HuH-7.5 (cell line): ENCODE measurements around the gene AFG1L.

Experiments
- DNase-seq: peaks from one replicate; pipeline ENCODE4 v3.0.0; 2011; ENCODE audit warnings: low spot score

AFG1L gene

DNA sequence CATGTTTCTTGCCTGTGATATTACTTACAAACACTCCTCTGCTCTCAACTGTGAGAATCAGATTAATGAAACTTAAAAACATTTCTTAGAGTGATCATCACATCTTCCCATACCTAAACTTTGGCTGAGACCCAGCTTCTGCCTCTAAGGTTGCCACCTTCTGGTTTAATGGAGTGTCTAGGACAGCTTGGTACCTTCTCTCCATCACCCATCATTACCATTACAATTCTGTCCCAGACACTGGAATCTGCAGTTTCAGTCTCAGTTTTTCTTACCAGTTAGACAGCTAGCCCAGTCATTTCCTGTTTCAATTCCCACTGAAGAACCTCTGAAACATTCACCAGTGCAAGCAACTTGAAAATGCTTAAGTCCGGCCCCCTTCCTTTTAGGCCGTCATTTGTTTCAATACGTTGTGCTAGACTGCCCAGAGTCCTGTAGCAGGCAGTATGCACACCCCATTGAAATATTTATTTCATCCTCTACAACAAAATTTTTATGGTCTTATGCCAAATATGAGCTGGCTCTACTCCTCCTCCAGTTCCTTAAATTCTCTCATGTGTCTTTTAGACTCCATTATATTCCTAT, 158.8 kb downstream of the AFG1L start:
- DNase-seq: no peak

GRCh38 chr6:108454356-108454755, 159.5 kb downstream of the AFG1L start:
- DNase-seq: no peak

DNA sequence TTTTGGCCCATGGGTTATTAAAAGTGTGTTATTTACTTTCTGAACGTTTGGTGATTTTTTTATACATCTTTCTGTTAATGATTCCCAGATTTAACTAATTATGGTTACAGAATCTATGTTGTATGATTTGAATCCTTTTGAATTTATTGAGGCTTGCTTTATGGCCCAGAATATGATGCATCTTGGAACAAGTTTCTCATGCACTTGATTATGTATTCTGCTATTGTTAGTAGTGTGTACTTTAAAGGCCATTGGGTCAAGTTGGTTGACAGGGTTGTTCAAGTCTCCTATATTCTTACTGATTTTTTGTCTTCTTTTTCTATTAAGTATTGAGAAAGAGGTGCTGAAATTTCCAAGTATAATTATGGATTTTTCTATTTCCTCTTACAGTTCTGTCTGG, 160.8 kb downstream of the AFG1L start:
- no peak for DNase-seq

- no peak for DNase-seq
Observed at GRCh38 chr6:108463784-108464183, 168.9 kb downstream of the AFG1L start.

DNA sequence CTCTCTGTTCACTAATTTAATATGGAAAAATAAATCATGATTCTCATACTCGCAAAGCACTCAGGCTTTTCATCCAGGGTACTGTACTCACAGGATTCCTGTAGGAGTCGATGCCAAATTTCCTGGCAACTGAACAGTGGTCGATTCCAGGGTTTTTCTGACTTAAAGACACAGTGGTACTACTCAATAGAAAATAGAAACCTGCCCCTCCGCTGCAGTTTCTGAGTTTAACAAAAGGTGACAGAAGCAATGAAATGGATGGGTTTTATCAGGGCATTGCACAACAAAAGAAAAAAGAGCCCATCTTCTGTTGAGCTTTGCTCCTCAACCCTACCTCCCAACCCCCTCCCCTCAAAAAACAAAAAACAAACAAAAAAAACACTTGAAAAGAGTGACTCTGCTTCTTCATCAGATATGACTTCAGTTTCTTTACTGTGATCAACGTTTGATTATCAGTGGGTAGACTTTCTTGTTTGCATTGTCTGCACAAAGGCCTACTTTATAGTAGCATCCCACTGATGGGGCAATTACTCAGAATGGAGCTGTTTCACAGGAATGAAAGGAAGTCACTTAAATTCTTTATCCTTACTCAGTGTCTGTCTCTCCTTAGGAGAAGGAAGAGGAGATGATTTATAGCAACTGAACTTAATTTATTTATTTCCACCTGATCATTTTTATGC, 169.7 kb downstream of the AFG1L start:
- DNase-seq: no peak

GRCh38 chr6:108465098-108465495, 170.2 kb downstream of the AFG1L start:
- DNase-seq: no peak

DNA sequence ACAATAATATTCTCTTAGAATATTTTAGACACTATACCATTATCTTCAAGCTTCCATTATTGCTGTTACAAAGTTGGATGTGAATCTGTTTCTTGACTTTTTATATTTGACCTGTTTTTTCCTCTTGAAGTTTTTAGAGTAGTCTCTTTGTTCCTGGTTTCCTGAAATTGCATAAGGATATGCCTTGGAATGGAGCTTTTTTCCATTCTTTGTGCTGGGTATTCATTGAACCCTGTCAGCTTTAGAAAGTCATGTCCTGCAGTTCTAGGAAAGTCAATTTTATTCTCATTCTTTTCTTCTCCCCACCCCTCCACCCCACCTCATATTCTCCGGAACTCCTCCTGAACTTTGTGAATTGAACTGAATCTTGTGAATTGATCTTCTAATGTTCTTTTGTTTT, 173.5 kb downstream of the AFG1L start:
- DNase-seq: no peak

- DNase-seq: no peak
Observed at GRCh38 chr6:108469316-108469715, 174.5 kb downstream of the AFG1L start.

DNA sequence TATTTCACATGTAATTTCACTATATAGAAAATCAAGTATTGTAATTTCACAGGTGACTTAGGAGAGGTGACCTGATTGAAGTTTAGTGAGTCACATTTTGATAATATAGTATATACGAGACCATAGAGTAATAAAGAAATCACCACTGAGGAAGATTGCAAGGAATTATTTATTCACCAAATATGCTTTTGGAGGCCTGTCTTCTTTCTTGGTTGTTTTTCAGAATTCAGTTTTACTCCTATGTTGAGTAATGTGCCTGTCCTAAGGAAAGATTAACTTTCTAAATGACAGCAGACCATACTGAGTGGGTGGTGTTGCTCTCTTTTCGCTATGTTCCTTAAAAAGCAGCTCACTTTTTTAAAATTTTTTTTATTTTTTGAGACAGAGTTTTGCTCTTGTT, 178.3 kb downstream of the AFG1L start:
- no peak for DNase-seq

DNA sequence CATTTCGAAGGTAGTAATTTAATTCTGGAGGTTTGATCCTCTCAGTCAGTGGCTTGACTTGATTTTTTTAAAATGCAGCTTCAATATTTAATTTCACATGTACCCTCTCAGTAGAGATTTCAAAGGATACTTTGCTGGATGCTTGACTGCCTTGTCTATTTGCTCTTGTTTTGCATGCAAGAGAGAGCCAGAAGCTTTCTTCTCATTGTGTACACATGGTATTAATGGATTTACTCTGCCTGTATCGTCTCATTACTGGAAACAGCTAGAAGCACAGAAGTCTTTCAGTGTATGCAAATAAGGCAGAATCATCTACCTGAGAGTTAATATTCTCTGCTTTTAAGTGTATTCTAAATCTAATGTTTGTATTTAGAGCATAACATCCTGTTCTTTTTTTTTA, 181.5 kb downstream of the AFG1L start:
- DNase-seq: no peak

DNA sequence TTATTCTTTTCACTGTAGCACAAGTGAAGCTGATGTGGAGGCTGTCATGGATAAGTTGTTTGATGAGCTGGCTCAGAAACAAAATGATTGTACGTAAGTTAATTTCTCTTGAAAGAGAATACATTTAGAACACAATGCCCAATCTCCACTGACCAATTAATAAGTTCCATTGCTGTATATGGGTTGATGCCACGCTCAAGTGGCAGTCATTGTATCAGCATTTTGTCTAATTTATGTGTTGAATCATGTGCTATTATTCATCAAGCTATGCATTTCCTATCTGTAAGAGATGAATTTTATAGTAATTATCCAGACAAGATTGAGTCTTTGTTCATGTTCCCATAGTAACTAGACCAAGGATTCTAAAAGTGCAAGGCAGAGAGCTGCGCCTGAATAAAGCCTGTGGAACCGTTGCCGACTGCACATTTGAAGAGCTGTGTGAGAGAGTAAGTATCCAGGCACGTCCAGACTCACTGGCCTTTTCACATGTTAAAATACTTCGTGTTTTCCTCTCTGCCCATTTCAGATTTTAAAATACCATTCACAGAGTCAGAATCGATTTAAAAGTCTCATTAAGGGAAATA, 182.1 kb downstream of the AFG1L start:
- no peak for DNase-seq

DNA sequence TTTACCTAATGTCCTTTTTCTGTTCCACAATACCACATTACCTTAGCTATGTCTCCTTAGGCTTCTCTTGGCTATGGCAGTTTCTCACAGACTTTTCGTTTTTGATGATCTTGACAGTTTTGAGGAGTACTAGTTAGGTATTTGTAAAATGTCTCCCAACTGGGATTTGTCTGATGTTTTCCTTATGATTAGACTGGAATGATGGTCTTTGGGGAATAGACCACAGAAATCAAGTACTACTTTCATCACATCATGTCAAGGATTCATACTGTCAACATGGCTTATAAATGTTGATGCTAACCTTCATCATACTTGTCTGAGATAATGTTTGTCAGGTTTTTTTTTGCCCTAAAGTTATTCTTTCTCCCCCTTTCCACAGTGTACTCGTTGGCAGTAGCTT, 187.7 kb downstream of the AFG1L start:
- no peak for DNase-seq

DNA sequence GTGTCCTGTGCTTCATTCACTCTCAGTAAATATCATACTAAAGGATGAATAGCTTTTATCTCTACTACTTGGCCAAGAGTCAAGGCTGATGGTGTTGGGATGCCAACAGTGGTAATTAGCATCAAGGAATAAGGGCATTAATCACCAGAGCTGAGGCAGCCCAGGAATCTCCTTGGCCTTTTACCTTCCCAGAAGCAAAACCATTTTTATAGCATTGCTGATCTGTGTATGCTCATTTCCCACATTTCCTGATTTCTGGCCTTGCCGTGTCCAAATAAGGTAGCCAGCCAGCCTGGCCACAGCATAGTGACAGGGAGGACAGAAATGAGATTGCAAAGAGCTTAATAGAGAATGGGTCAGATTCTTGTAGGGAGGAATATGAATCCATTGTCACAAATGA, 189.2 kb downstream of the AFG1L start:
- DNase-seq: no peak

DNA sequence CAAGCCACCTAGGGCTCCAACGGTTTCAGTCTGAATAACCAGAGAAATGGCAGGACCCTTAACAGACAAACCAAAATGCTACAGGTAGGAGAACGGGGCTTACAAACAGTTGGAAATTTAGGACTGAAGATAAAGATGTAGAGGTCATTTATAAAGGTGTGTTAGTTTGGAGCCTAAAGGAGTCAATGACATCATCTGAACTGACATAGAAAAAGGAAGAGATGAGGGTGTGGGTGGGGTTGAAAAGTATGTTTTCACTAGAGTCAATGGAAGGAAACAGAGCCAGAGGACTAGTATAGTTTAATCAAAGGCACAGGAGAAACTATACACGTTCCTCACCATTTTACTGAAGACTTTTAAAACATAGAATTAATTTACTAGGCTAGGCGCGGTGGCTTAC, 194.8 kb downstream of the AFG1L start:
- no peak for DNase-seq

DNA sequence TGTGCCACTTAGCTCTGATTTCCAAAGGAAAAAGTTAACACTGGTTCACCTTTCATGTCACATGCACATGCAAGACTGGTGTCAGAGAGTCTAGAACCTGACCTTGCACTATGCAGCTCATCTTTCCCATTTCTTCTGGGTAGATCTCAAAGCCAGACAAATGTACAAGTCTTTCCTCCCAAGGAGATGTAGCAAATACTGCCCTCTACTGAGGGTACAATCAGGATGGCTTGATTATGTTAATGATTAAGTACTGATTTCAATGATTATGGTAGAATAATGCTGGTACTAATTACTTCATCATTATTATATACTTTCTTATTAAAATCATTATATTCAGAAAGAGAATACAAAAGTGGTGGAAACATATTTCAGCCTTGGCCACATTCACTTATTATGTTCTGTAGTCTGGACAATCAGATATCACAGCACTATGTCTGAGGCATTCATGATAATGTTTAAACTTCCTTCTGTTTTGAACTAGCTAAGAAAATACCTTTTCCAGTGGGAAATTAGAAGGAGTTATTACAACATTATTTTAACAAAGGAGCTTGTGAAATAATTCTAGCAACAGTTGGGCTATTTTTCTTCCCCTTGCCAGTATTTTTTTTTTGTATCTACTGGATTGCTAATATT, 197.4 kb downstream of the AFG1L start:
- DNase-seq: no peak

- DNase-seq: no peak
Observed at GRCh38 chr6:108494434-108494833, 199.6 kb downstream of the AFG1L start.

- DNase-seq: peak; percentile 38
Observed at GRCh38 chr6:108497883-108498282, 203.0 kb downstream of the AFG1L start.

GRCh38 chr6:108501559-108501958, 206.7 kb downstream of the AFG1L start:
- no peak for DNase-seq

DNA sequence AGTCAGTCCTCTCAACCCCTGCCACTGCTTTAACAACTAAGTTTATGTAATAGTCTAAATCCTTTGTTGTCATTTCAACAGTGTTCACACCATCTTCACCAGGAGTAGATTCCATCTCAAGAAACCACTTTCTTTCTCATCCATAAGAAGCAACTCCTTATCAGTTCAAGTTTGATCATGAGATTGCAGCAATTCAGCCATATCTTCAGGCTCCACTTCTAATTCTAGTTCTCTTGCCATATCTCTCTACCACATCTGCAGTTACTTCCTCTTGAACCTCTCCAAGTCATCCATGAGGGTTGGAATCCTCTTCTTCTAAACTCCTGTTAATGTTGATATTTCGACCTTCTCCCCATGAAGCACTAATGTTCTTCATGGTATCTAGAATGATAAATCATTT, 208.0 kb downstream of the AFG1L start:
- no peak for DNase-seq

- DNase-seq: no peak
Observed at GRCh38 chr6:108507316-108507715, 212.5 kb downstream of the AFG1L start.

- DNase-seq: no peak
Observed at GRCh38 chr6:108510461-108511319, 215.8 kb downstream of the AFG1L start.
